Activated T-helper 2 cell treated with anti-CD3 and anti-CD28 coated beads, Interferon-gamma antibody, Interleukin-2, Interleukin-4, amounts not matched to agents 10 μg/mL and 5 μg/mL and 100 μg/mL, durations not matched to agents 14 hours and 24 hours and 36 hours (primary cell): ENCODE results near the gene ZNF319. TPM values are rescaled to one million over a fixed set of nuclear protein-coding genes. Genes with fewer than 3 reads are reported as not detected.

Experiments
- DNase-seq: peaks from one replicate; pipeline ENCODE4 v3.0.0; 2021; ENCODE audit warnings: low spot score
- H3K27ac Mint-ChIP-seq: one replicate; pipeline ENCODE4 v1.8.0; 2021; ENCODE audit warnings: mixed read lengths
- H3K27me3 Mint-ChIP-seq: one replicate; pipeline ENCODE4 v1.8.0; 2021; ENCODE audit warnings: low read depth, mixed read lengths
- H3K36me3 Mint-ChIP-seq: one replicate; pipeline ENCODE4 v1.8.0; 2021; ENCODE audit warnings: low read depth, mixed read lengths
- H3K4me1 Mint-ChIP-seq: one replicate; pipeline ENCODE4 v1.8.0; 2021; ENCODE audit warnings: low read depth, mixed read lengths
- H3K4me3 Mint-ChIP-seq: one replicate; pipeline ENCODE4 v1.8.0; 2021; ENCODE audit warnings: low read depth, mild to moderate bottlenecking, moderate library complexity, mixed read lengths
- H3K9me3 Mint-ChIP-seq: one replicate; pipeline ENCODE4 v1.8.0; 2021; ENCODE audit warnings: mixed read lengths
- intact Hi-C: fragments of 100-400 bp; cut with micrococcal nuclease; formaldehyde crosslinking; loops from one replicate; pipeline ENCODE4 v1.15.1; 2023
- total RNA-seq: library from RNA; stranded (reverse); gene quantifications from 2 replicates; pipeline ENCODE4 v1.2.3, GENCODE V29; 2022

ZNF319 gene
- total RNA-seq, 1 donor from 2014 or later = 7.3 TPM

DNA sequence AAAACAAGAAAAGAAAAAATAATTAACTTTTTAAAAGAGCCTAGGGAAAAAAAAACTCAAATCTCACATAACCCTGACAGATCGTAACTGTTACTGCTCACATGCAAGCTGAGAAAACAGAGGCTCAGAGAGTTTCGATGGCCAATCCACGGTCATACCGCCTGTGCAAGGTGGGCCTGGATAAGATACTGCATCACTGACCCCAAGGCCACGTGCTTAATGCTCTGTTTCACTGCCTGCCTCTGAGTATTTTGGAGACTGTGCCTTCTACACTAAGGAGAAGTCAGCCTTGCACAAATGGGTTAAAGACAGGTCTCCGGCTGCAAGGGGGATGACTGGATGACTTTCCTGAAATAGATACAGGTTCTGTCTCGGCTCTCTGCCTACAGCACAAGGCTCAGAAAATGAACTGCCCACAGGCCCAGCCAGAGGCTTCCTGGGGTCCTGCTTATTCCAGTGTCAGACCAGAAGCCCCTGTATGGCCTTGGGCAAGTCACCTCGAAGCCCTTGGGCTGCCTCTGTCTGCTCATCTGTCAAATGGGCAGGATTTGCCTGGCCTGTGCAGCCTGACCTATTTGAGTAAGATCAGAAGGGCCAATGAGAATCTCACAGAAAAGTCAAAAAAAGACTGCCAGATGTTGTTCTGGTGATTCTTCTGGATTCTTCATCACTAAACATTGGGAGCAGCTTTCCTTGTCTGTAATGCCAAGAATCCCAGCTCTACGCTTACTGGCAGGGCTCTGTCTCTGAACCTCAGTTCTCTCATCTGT lies 55.3 kb downstream of the ZNF319 start:
- intact Hi-C loops = no loop called here

More for the DNA sequence above, 55.3 kb downstream of the ZNF319 start:
- DNase-seq = no peak
- Mint-ChIP-seq H3K27me3 (peaks cover 5% of the 10 kb centered on the region), H3K9me3 (no peaks in the 10 kb centered on the region), H3K4me1 (no peaks in the 10 kb centered on the region), H3K27ac (no peak overlapping the region), H3K4me3 (no peak overlapping the region), H3K36me3 (no peaks in the 10 kb centered on the region)

Other genes starting within 250 kb of the ZNF319 start
- 0.16 and 0.52 TPM in 2 replicates for gene KIFC3, start 198.2 kb downstream of the ZNF319 start, total RNA-seq
- gene CNGB1, start 29.5 kb downstream of the ZNF319 start, total RNA-seq = not detected in 2 replicates
- 51.6 and 57.8 TPM in 2 replicates for gene USB1, start 735 bp upstream of the ZNF319 start, total RNA-seq
- gene MMP15, start 25.1 kb upstream of the ZNF319 start, total RNA-seq = 1.3 and 1.9 TPM in 2 replicates
- gene CFAP20, start 128.7 kb upstream of the ZNF319 start, total RNA-seq = 51.6 and 51.7 TPM in 2 replicates
- 90.5 and 93.9 TPM in 2 replicates for gene CSNK2A2, start 197.4 kb upstream of the ZNF319 start, total RNA-seq